HFFc6 (cell line): Measurements from ENCODE around the gene DIRAS1. TPM values are rescaled to one million over a fixed set of nuclear protein-coding genes. Genes with fewer than 3 reads are reported as not detected.

Experiments used
- DNase-seq: peaks from one replicate; pipeline ENCODE4 v3.0.0-alpha.2; 2018
- H3K27ac Mint-ChIP-seq: 2 replicates; pipeline ENCODE4 v1.8.0; 2020; ENCODE audit warnings: mild to moderate bottlenecking, mixed read lengths
- H3K27me3 Mint-ChIP-seq: 2 replicates; pipeline ENCODE4 v1.8.0; 2021; ENCODE audit warnings: mild to moderate bottlenecking, moderate library complexity, mixed read lengths; ENCODE audit not compliant: insufficient read depth
- H3K36me3 Mint-ChIP-seq: 2 replicates; pipeline ENCODE4 v1.8.0; 2021; ENCODE audit warnings: low read depth, mixed read lengths
- H3K4me1 Mint-ChIP-seq: 2 replicates; pipeline ENCODE4 v1.8.0; 2020; ENCODE audit warnings: low read depth, mixed read lengths
- H3K4me3 Mint-ChIP-seq: 2 replicates; pipeline ENCODE4 v1.8.0; 2020; ENCODE audit warnings: mild to moderate bottlenecking, moderate library complexity, mixed read lengths
- H3K9me3 Mint-ChIP-seq: 2 replicates; pipeline ENCODE4 v1.8.0; 2020; ENCODE audit warnings: mild to moderate bottlenecking, mixed read lengths
- total RNA-seq, 6 experiments: library from RNA; stranded (reverse); fragmentation: NEBNext Ultra II Directional; extraction: Animal tissue kit (Norgen Biotek cat#: 25700); gene quantifications; 2 replicates in 1 of 6; 3 replicates in 5 of 6; pipeline ENCODE4 v1.2.3, GENCODE V29; 2021
- TF ChIP-seq, protein P1 (sequence below): fragments of 200-600 bp; sonication (generic); IDR thresholded peaks from 2 replicates; pipeline ENCODE4 v1.5.0; 2021; ENCODE audit warnings: antibody characterized with exemption, mild to moderate bottlenecking

Gene DIRAS1
- total RNA-seq, 6 experiments from 2014 or later: 10.6 to 21.6 (median 12.7) TPM

DNA sequence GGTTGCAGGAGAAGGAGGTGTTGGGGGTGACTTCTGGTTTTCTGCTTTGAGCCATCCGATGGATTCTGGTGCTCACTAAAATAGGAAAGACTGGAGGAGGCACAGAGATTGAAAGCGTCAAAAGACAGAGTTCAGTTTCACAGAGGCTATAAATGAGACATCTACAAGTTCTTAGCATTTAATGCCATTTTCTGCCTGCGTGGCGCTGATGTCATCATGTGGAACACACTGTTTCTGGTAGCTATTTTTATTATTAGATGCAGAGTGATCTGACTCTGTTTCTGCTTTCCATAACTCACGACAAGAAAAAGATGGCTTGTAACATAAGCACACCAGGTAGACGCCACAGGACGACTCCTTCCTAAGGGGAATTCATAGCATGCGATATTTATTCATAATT is 21.9 kb upstream of the DIRAS1 start:
- peaks cover 6% of the 10 kb centered on the region for H3K27me3 Mint-ChIP-seq
- peaks cover 11% of the 10 kb centered on the region for H3K4me1 Mint-ChIP-seq
- no peaks in the 10 kb centered on the region for H3K9me3 Mint-ChIP-seq
- no peak overlapping the region for H3K4me3 Mint-ChIP-seq
- DNase-seq: no peak
- TF ChIP-seq, protein P1, sequence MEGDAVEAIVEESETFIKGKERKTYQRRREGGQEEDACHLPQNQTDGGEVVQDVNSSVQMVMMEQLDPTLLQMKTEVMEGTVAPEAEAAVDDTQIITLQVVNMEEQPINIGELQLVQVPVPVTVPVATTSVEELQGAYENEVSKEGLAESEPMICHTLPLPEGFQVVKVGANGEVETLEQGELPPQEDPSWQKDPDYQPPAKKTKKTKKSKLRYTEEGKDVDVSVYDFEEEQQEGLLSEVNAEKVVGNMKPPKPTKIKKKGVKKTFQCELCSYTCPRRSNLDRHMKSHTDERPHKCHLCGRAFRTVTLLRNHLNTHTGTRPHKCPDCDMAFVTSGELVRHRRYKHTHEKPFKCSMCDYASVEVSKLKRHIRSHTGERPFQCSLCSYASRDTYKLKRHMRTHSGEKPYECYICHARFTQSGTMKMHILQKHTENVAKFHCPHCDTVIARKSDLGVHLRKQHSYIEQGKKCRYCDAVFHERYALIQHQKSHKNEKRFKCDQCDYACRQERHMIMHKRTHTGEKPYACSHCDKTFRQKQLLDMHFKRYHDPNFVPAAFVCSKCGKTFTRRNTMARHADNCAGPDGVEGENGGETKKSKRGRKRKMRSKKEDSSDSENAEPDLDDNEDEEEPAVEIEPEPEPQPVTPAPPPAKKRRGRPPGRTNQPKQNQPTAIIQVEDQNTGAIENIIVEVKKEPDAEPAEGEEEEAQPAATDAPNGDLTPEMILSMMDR: no peak
- no peak overlapping the region for H3K27ac Mint-ChIP-seq
- no peaks in the 10 kb centered on the region for H3K36me3 Mint-ChIP-seq

DNA sequence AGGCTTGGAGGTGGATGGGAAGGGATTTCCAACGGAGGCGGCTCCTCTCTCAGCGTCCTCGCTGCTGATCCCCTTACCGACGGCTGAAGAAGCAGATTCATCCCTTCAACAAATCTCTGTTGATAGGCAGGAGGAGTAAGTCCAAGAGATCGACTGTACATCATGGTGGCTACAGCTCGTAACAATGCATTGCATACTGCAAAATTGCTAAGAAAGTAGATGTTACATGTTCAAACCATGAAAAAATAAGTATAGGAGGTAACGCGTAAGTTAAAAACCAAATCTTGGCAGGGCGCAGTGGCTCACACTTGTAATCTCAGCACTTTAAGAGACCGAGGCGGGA is 19.1 kb upstream of the DIRAS1 start:
- Mint-ChIP-seq H3K27ac (no peak overlapping the region), H3K4me3 (peak overlapping the region; percentile 37; the same call in 1 of the 2 replicates), H3K36me3 (peaks cover 19% of the 10 kb centered on the region), H3K4me1 (peaks cover 11% of the 10 kb centered on the region), H3K27me3 (peaks cover 4% of the 10 kb centered on the region; the same call in 1 of the 2 replicates), H3K9me3 (no peaks in the 10 kb centered on the region)
- DNase-seq: no peak
- TF ChIP-seq, protein P1: no peak

DNA sequence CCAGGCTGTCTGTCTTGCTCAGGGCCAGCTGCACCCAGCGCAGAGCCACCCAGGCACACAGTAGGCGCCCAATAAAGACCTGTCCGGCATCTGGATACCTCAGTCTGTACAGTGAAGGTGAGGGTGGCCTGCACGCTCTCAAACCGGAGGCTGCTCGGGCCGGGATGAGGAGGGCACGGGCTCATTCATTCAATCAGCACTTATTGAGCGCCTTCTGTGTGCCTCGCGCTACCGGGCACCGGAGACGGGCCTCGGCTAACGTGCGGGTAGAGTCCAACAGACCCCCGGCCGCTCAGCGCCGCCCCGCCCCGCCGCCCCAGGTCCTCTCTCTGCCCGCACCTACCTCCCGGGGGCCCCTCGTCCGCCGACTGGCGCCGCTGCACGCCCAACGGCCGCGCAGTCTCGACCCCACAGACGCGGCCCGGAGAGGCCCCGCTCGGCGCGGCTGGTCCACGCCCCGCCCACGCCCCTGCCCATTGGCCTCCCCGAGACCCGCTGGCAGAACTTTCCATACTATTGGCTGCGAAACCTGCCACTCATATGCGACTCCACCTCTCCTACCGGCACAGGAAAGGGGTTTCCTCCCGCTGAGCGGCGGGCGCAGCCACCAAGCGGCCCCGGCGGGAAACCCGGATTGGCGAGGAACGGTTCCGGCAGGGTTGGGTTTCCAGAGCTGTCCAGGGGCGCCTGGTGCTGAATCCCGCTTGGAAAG is 18.6 kb upstream of the DIRAS1 start, which contains the start of gene SLC39A3:
Gene SLC39A3, minus strand, starts transcription at position 416 of the 712 bp plus-strand sequence. CDS start 2,760 bp downstream, outside the sequence.
- H3K9me3 Mint-ChIP-seq: no peaks in the 10 kb centered on the region
- H3K27me3 Mint-ChIP-seq: peaks cover 4% of the 10 kb centered on the region; the same call in 1 of the 2 replicates
- DNase-seq: peak; percentile 100
- H3K27ac Mint-ChIP-seq: peak within 1 kb of the TSS; percentile 9; the same call in 1 of the 2 replicates
- peaks cover 11% of the 10 kb centered on the region for H3K4me1 Mint-ChIP-seq
- TF ChIP-seq, protein P1: peak; percentile 46
- peak within 1 kb of the TSS; percentile 92 for H3K4me3 Mint-ChIP-seq
- H3K36me3 Mint-ChIP-seq: peaks cover 21% of the 10 kb centered on the region

DNA sequence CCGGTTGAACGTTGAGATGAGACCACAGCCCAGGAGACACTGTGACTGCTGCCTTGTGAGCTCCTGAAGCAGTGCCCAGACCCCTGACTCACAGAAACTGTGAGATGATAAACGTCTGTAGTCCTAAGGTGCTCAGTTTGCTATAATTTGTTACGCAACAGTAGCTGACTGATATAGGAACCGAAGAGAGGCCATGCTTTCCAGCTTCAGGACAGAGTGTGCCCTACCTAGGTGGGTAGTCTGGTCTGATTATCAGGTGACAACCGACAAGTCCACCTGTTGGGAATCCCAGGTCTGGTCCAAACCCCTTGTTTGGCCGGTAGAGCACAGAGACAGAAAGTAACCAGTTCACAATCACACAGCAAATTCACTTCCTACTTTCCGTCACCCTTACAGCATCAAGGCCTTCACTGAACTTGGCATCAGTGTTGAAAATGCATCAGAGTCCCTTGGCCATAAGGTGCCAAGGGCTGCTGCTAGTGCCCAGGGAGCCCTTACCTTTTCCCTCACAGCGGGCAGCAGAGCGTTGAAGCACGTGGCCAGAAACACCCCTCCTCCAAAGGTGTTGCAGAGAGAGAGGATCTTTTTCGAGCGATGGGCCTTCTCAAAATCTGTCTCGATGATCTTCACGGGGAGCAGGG is 15.5 kb upstream of the DIRAS1 start:
- Mint-ChIP-seq H3K36me3 (peaks cover 31% of the 10 kb centered on the region), H3K4me1 (peaks cover 11% of the 10 kb centered on the region), H3K27me3 (peaks cover 1% of the 10 kb centered on the region; the same call in 1 of the 2 replicates), H3K4me3 (no peak overlapping the region), H3K27ac (no peak overlapping the region), H3K9me3 (no peaks in the 10 kb centered on the region)
- TF ChIP-seq, protein P1: no peak
- DNase-seq: no peak

DNA sequence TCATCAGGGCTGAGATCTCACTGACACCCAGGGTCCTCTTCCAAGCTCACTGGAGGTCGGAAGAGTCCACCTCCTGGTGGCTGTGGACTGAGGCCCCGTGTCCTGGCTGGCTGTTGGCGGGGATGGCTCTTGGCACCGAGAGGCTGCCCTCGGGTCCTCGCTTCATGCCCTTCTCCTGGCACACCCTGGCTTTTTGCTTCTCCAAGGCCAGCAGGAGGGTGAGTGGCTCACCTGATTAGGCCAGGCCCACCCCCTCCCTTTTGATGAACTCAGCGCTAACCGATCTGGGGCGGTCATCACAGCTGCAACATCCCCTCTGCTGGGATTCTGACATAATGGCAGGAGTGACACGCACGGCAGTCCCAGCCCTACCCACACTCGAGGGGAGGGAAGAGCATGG is 14.2 kb upstream of the DIRAS1 start:
- Mint-ChIP-seq H3K9me3 (no peaks in the 10 kb centered on the region), H3K27ac (no peak overlapping the region), H3K36me3 (peaks cover 31% of the 10 kb centered on the region), H3K4me1 (peaks cover 11% of the 10 kb centered on the region), H3K27me3 (peaks cover 1% of the 10 kb centered on the region; the same call in 1 of the 2 replicates), H3K4me3 (no peak overlapping the region)
- TF ChIP-seq, protein P1: no peak
- DNase-seq: no peak
